GM19463 (cell line): ENCODE measurements around the gene COQ10A.
A peak's percentile ranks its signal among the peaks of the same experiment; 100 is the strongest.
"Not testable (repeated sequence)": the region's sequence is repeated elsewhere in the genome, so short reads cannot be mapped to it uniquely, and the experiment has no call there.

Experiments used
- ATAC-seq: cut with Tn5 transposase; IDR thresholded peaks from one replicate; pipeline ENCODE4 v1.9.1; 2021; ENCODE audit warnings: mild to moderate bottlenecking, moderate library complexity; ENCODE audit not compliant: unreplicated experiment

COQ10A gene

DNA sequence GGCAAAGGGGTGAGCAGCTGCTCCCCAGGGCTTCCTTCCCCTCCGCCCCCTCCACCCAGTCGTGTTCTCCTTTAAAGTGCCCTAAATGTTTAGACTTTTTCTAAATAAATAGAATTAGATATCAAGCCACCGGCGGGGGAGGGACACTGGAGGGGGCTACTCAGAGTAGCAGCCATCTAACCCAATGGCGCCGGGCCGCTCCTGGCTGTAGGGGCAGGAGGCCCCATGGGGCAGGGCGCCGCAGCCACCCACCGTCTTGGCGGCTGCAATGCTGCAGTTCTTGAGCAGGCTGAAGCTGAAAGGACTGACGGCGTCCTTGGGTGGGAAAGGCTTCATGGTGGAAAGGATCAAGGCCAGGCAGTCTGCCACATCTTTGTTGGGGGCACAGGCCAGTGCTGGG is 23.8 kb upstream of the COQ10A start:
- ATAC-seq = no peak

DNA sequence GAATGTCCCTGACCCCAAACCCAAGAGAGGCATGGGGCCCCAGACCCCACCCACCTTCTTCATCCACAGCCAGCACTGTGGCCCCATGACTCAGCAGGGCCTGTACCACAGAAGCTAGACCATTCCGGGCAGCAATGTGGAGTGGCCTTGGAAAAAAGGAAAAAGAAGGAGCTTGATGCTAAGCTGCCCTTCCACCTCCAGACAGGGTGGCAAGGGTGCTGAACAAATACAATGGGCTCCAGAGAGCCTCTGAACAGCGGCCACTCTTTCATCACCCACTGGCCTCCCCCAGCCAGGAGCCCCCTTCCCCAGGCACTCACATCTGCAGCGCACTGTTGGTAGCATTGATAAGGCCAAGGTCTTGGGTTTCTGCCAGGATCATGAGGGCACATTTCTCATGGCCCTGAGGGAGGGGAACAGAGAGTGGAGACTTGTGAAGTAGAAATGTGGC is 23.0 kb upstream of the COQ10A start:
- ATAC-seq = no peak

- no peak for ATAC-seq
Observed at GRCh38 chr12:56244494-56244893, 22.2 kb upstream of the COQ10A start.

DNA sequence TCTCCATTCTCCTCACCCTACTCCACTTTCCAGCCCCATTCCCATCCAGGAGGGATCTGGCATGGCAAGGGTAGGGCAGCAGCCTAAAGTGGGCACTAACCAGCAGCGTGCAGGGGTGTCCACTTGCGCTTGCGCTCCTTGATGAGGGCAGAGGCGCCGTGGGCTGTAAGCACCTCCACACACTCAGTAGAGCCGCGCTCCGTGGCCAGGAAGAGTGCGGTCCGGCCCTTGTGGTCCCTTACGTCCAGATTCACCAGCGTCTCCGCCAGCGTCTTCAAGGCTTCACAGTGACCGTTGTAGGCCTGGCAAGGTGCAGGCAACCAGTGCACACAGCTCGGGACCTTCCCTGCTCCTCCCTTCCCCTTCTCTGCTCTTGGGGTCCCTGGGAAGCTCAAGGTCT is 18.8 kb upstream of the COQ10A start:
- no peak for ATAC-seq

DNA sequence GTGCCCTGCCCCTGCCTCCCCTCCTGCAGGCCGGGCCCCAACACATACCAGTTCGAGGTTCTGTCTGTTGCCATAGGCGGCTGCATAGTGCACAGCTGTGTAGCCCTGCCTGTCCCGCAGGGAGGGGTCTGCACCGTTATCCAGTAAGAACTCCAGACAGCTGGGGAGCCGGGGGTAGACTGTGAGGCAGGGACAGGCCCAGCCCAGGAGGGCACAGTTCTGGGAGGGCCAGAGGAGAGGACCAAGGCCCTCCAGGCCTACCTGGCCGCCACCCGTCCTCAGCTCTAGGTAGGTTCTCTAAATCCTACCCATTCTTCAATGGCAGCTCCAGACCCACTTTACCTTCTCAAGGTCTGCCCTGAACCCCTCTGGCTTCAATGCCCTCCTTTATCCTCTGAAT is 18.0 kb upstream of the COQ10A start:
- ATAC-seq = no peak

GRCh38 chr12:56252649-56253048 is 14.1 kb upstream of the COQ10A start:
- no peak for ATAC-seq

DNA sequence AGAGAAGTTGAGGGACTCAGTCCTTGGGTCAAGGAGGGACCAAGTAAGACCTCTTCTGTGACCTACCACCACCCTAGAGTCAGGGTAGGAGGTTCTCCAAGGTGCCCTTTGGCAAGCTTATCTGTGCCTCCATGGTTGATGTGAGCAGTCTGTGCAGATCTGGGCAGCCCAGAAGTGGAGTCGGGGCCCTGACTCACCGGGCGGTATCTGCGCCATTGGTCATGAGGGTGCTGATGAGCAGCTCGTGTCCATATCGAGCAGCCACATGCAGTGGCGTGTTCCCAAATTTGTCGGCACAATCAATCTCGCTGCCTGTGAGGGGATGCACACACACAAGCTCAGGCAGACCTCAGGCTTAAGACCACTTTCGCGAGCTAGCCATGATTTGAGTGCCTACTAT is 13.7 kb upstream of the COQ10A start:
- ATAC-seq = no peak

- ATAC-seq = no peak
Observed at GRCh38 chr12:56255671-56256070, 11.1 kb upstream of the COQ10A start.

- ATAC-seq = no peak
Observed at GRCh38 chr12:56256326-56256960, 10.3 kb upstream of the COQ10A start.

- ATAC-seq = no peak
Observed at GRCh38 chr12:56257071-56257470, 9.7 kb upstream of the COQ10A start.

GRCh38 chr12:56257491-56258067 is 9.2 kb upstream of the COQ10A start:
- no peak for ATAC-seq

- ATAC-seq = peak; percentile 91
Observed at GRCh38 chr12:56258068-56258819, 8.5 kb upstream of the COQ10A start, which contains the start of gene ANKRD52. TSS of gene ANKRD52 (minus strand) at chr12:56258384. CDS start at chr12:56258269, 115 bp downstream.

- no peak for ATAC-seq
Observed at GRCh38 chr12:56258820-56259183, 7.9 kb upstream of the COQ10A start.

DNA sequence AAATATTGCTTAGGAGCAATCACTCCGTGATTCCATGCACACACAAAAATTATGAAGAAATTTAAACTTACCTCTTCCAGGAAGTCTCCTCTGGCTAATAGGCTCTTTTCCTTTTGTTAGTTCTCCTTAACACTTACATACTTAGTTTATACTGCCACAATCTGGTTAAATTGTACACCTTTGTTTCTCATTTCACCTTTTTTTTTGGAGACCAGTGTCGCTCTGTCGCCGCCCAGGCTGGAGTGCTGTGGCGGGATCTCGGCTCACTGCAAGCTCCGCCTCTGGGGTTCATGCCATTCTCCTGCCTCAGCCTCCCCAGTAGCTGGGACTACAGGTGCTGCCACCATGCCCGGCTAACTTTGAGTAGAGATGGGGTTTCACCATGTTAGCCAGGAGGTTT is 6.4 kb upstream of the COQ10A start:
- ATAC-seq = no peak

DNA sequence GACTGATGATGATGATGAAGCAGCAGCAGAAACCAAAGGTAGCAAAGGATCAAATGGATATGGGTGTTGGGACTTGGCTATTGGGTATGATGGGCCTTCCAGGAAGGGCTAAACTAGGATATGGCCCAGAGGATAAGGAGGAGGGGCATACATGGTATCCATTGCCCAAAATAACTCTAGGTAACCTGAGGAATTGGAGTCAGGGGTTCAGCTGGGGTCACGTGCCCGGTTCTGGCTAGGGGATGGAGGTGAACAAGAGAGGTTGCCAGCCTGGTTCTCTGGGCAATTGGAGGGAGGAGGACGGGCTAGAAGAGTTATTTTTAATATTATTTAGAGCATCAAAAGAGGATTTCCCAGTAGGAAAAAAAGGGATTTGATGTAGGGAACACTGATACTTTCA is 5.8 kb upstream of the COQ10A start:
- ATAC-seq = no peak

DNA sequence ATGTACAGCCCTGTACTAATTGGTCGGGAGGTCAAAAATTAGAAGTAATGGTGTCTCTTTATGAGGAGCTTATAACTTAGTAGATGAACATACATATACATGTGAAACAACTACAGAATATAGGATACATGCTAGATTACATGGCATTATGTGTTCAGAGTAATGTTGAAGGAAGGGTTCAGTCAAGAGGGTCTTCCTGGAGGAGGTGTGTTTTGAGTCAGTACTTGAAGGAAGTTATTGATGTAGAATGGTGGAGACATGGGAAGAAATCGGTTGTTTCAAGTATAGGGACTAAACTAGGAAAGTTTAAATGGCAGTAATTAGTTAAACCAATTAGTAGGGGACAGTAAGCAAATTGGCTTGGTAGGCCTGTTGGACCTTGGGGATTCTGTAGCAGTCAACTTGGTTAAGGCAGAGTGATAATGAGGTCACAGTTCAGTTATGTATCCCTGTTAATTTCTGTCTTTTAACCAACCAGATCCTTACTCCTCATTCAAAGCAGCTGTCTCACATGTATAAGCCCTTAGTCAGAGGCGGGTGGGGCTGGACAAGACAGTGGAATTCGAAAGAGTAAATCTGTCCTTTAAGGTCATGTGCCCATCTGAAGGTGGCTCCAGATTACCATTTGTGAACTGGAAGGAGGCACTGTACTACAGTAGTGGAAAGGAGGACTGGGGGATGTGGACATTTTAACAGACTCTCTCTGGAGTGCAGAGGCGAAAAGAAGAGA is 5.1 kb upstream of the COQ10A start:
- no peak for ATAC-seq

GRCh38 chr12:56262955-56263354 is 3.8 kb upstream of the COQ10A start:
- not testable (repeated sequence) for ATAC-seq

DNA sequence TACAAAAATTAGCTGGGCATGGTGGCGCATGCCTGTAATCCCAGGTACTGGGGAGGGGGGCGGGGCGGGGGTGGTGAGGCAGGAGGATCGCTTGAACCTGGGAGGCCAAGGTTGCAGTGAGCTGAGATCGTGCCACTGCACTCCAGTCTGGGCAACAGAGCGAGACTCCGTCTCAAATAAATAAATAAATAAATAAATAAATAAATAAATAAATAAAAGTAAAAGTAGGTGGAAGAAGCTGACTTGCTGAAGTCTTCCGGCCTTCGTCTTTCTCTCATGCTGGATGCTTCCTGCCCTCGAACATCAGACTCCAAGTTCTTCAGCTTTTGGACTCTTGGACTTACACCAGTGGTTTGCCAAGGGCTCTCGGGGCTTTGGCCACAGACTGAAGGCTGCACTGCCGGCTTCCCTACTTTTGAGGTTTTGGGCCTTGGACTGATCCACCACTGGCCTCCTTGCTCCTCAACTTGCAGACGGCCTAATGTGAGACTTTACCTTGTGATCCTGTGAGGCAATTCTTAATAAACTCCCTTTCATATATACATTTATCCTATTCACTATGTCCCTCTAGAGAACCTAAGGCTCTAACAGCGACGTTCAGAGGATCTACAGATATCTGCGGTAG is 562 bp upstream of the COQ10A start:
- ATAC-seq = not testable (repeated sequence)

DNA sequence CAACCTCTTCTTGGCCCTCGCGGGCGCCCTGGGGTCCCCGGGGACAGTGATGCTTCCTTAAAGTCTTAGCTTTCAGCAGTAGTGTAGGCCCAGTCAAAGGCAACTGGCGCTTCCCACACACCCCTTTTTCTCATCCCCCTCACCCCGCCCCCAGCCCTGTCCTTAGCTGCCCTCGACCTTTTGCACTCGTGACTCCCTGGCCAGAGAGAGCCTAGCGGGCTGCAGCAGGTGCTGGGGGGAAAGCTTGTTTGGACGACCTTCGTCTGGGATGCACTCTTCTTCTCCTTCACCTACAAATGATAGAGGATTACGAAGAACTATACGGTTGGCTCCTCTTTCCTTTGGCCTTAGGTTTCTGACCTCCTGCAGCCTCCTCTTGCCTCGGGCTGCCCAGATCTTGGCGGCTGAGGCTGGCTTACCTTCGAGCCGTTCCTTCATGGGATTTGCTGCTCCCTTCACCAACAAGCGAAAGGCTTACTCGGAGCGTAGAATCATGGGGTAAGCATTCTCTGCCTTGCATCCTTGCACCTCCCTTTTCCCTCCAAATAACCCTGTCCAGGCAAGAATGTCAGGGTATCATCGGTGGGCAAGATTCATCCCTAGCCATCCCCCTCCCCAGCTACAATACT is 815 bp downstream of the COQ10A start:
- ATAC-seq = peak; percentile 6

DNA sequence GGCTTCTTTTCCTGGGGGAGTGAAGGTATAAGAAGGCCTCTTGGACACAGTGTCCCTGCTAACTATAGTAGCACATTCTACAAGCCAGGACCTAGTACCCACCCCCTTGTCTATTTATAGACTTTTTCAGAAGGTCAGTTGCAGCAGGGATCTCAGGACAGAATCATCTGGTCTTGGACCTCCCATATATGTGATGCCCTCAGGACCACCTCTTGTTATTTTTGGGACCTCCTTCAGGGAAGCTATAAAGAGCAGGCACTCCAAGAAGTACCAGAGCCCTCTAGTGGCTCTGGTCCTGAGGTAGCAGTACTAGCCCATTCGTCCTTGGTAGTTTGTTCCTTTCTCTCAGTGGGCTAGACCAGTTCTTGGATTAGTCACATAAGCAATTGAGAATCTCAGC is 4.3 kb downstream of the COQ10A start:
- no peak for ATAC-seq

DNA sequence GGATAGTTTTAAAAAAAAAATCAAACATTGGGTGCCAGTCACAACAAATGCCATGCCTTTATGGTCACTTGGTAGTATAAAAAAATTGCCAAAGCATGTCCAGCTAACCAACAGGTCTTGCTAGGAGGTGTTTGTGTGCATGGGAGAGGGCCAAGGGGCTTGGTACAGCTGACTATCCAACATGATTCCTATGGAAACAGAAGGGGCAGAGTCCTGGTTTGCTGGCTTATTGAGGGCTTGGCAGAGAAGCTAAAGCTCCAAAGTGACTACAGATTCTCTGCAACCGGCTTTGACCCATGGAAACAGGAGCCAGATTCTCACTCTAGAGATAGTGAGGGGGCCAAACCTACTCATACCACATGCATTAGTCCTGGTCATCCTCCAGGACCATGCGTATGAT is 5.7 kb downstream of the COQ10A start:
- not testable (repeated sequence) for ATAC-seq
